HCT116 (cell line): ENCODE results near the gene TBC1D16. TPM values are rescaled to one million over a fixed set of nuclear protein-coding genes. Genes with fewer than 3 reads are reported as not detected.
"Not testable (repeated sequence)": the region's sequence is repeated elsewhere in the genome, so short reads cannot be mapped to it uniquely, and the experiment has no call there.

ENCODE experiments used
- ATAC-seq: fragments of 200-7000 bp; cut with Tn5 transposase; 2 replicates; pipeline ENCODE4 v1.9.1; 2020; ENCODE audit warnings: mild to moderate bottlenecking, moderate library complexity
- BruUV-seq: library from RNA; stranded (reverse); fragments of 400-500 nt; replicated peaks from 2 replicates; lab custom pipeline; 2021; lab: Mats Ljungman, UMichigan
- CTCF ChIA-PET: fragments of 300-600 bp; sonication (Branson Sonifier 250); formaldehyde crosslinking; loops from one replicate; lab custom pipeline; 2021; ENCODE audit warnings: antibody characterized with exemption; lab: Charles Lee
- POLR2A ChIA-PET: fragments of 300-600, 350-600 bp; sonication (Branson Sonifier 250); formaldehyde crosslinking; loops from one replicate; lab custom pipeline; 2021; ENCODE audit warnings: antibody characterized with exemption; lab: Charles Lee
- RAD21 ChIA-PET, 2 experiments: fragments of 300-600 bp; sonication (Branson Sonifier 250); formaldehyde crosslinking; loops; one replicate each; lab custom pipeline; 2023; ENCODE audit warnings: low total read pairs in 2 of 2; ENCODE audit not compliant: uncharacterized antibody in 2 of 2, unreplicated experiment in 2 of 2, low non-redundant PET in 1 of 2; lab: Charles Lee
- DNase-seq: peaks from one replicate; pipeline ENCODE4 v3.0.0-alpha.2; 2010; ENCODE audit warnings: low read depth, low spot score
- H2AFZ ChIP-seq: fragments of 200-600 bp; shearing (Covaris generic), sonication (generic); 2 replicates; pipeline ENCODE4 v1.6.1; 2017; ENCODE audit warnings: low read depth, mixed run types, mixed read lengths, antibody characterized with exemption, low read length; ENCODE audit not compliant: poor library complexity, severe bottlenecking
- H3K27ac ChIP-seq: 2 replicates; pipeline ENCODE4 v1.5.1; 2012; ENCODE audit warnings: low read depth, low read length
- H3K27me3 ChIP-seq: fragments of 200-600 bp; sonication (generic); 2 replicates; pipeline ENCODE4 v1.6.1; 2016; ENCODE audit warnings: mixed run types, low read length, mixed read lengths; ENCODE audit not compliant: insufficient read depth
- H3K36me3 ChIP-seq, 2 experiments: fragments of 200-500 bp in 1 of 2; fragments of 200-600 bp in 1 of 2; sonication (Bioruptor generic) in 1 of 2; sonication (generic) in 1 of 2; 2 replicates each; pipeline versions ENCODE4 v1.5.1 to v1.6.1; 2014 to 2016; ENCODE audit warnings: low read length in 2 of 2, inconsistent platforms in 1 of 2, mixed read lengths in 1 of 2, mixed run types in 1 of 2; ENCODE audit not compliant: insufficient read depth in 2 of 2, control insufficient read depth in 1 of 2
- H3K4me1 ChIP-seq, 2 experiments: fragments of 200-600 bp in 1 of 2; sonication (generic) in 1 of 2; 2 replicates each; pipeline versions ENCODE4 v1.5.1 to v1.6.1; 2012 to 2017; ENCODE audit warnings: low read length in 2 of 2, inconsistent platforms in 1 of 2, mild to moderate bottlenecking in 1 of 2, mixed read lengths in 1 of 2, mixed run types in 1 of 2, moderate library complexity in 1 of 2; ENCODE audit not compliant: insufficient read depth in 2 of 2, control insufficient read depth in 1 of 2
- H3K4me2 ChIP-seq: fragments of 200-600 bp; sonication (generic); 2 replicates; pipeline ENCODE4 v1.6.1; 2017; ENCODE audit warnings: mixed run types, low read length, mixed read lengths
- H3K4me3 ChIP-seq, 2 experiments: fragments of 200-600 bp in 1 of 2; sonication (generic) in 1 of 2; replicated peaks in 1 of 2; 2 replicates each; pipeline ENCODE4 v1.5.1; 2011 to 2016; ENCODE audit warnings: low read length in 2 of 2, control low read depth in 1 of 2, low read depth in 1 of 2, mild to moderate bottlenecking in 1 of 2, mixed read lengths in 1 of 2, mixed run types in 1 of 2
- H3K79me2 ChIP-seq: fragments of 200-600 bp; sonication (generic); 2 replicates; pipeline ENCODE4 v1.6.1; 2017; ENCODE audit warnings: mild to moderate bottlenecking, mixed run types, low read length, moderate library complexity, mixed read lengths; ENCODE audit not compliant: insufficient read depth
- H3K9ac ChIP-seq: fragments of 200-600 bp; sonication (generic); 2 replicates; pipeline ENCODE4 v1.6.1; 2016; ENCODE audit warnings: low read length, mixed read lengths
- H3K9me2 ChIP-seq: fragments of 200-600 bp; sonication (generic), shearing (Covaris generic); 2 replicates; pipeline ENCODE4 v1.6.1; 2017; ENCODE audit warnings: mixed run types, mild to moderate bottlenecking, moderate library complexity; ENCODE audit not compliant: insufficient read depth
- H3K9me3 ChIP-seq, 2 experiments: fragments of 200-500 bp in 1 of 2; fragments of 200-600 bp in 1 of 2; sonication (Bioruptor generic) in 1 of 2; sonication (generic) in 1 of 2; 2 replicates each; pipeline ENCODE4 v1.6.1; 2014 to 2017; ENCODE audit warnings: low read length in 2 of 2, mixed read lengths in 2 of 2, inconsistent platforms in 1 of 2, low read depth in 1 of 2, mild to moderate bottlenecking in 1 of 2, mixed run types in 1 of 2, moderate library complexity in 1 of 2; ENCODE audit not compliant: control insufficient read depth in 1 of 2, insufficient read depth in 1 of 2
- H4K20me1 ChIP-seq: fragments of 200-600 bp; sonication (generic), shearing (Covaris generic); 2 replicates; pipeline ENCODE4 v1.6.1; 2017; ENCODE audit warnings: mixed run types, mild to moderate bottlenecking, moderate library complexity; ENCODE audit not compliant: insufficient read depth
- CBX3 ChIP-seq: IDR thresholded peaks from 2 replicates; pipeline ENCODE4 v1.6.1; 2012; ENCODE audit warnings: low read depth
- EGR1 ChIP-seq: IDR thresholded peaks from 2 replicates; pipeline ENCODE4 v1.6.1; 2012; ENCODE audit warnings: low read depth
- ELF1 ChIP-seq: IDR thresholded peaks from 2 replicates; pipeline ENCODE4 v1.6.1; 2012; ENCODE audit warnings: low read depth, borderline replicate concordance
- FOSL1 ChIP-seq: IDR thresholded peaks from 2 replicates; pipeline ENCODE4 v1.6.1; 2012; ENCODE audit warnings: low read depth
- JUND ChIP-seq: IDR thresholded peaks from 2 replicates; pipeline ENCODE4 v1.6.1; 2012
- RAD21 ChIP-seq: IDR thresholded peaks from 2 replicates; pipeline ENCODE4 v1.6.1; 2012; ENCODE audit warnings: low read depth, mild to moderate bottlenecking
- intact Hi-C: fragments of 100-400 bp; cut with micrococcal nuclease; formaldehyde crosslinking; loops from 2 replicates; pipeline ENCODE4 v1.10.0; 2022
- total RNA-seq: library from RNA; stranded (reverse); gene quantifications from one replicate; pipeline ENCODE4 v1.2.1, GENCODE V29; 2021; ENCODE audit not compliant: unreplicated experiment
- TF ChIP-seq, protein P1 (sequence below), 3 experiments: fragments of 200-600 bp in 1 of 3; sonication (generic) in 1 of 3; IDR thresholded peaks in 2 of 3; conservative IDR thresholded peaks in 1 of 3; 2 replicates each; pipeline ENCODE4 v1.5.1; 2012 to 2017; ENCODE audit warnings: low read depth in 2 of 3, low read length in 2 of 3, antibody characterized with exemption in 1 of 3, borderline replicate concordance in 1 of 3, control low read depth in 1 of 3, mild to moderate bottlenecking in 1 of 3, mixed read lengths in 1 of 3, mixed run types in 1 of 3, moderate library complexity in 1 of 3; ENCODE audit not compliant: insufficient read depth in 1 of 3

The TBC1D16 gene
- total RNA-seq, 1 experiment from 2014 or later = 31.1 TPM

DNA sequence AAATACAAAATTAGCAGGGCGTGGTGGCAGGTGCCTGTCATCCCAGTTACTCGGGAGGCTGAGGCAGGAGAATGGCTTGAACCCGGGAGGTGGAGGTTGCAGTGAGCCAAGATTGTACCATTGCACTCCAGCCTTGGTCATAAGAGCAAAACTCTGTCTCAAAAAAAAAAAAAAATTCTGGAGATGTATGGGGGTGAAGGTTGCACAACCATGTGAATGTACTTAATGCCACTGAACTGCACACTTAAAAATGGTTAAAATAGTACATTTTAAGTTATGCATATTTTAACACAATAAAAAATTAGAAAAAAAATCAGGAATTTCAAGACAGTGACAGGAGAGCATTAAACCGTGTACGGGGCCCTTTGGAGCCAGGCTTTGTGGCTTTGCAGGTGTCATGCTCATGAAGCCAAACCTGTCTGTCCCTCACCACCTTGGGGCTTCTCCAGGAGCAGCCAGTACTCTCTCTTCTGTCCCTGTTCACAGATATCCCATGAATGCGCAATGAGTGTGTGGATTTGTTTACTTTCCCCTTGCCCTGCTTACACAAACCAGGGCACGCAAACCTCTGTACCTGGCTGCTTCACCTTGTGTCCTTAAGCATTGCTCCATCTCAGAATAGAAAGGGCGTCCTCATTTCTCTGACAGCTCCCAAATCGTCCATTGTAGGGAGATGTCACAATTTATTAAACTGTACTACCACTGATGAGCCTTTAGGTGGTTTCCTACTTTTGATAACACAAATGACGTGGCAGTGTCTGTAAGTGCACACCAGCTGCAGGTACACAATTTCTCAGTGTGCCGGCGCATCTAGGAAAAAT lies 138.2 kb downstream of the TBC1D16 start:
- H3K36me3 ChIP-seq = no peaks in the 10 kb centered on the region
- no peak overlapping the region for H3K4me2 ChIP-seq
- H3K9ac ChIP-seq = no peak overlapping the region
- TF ChIP-seq CBX3 (no peak), JUND (no peak), EGR1 (no peak), RAD21 (no peak), ELF1 (no peak), FOSL1 (no peak)
- TF ChIP-seq, protein P1, sequence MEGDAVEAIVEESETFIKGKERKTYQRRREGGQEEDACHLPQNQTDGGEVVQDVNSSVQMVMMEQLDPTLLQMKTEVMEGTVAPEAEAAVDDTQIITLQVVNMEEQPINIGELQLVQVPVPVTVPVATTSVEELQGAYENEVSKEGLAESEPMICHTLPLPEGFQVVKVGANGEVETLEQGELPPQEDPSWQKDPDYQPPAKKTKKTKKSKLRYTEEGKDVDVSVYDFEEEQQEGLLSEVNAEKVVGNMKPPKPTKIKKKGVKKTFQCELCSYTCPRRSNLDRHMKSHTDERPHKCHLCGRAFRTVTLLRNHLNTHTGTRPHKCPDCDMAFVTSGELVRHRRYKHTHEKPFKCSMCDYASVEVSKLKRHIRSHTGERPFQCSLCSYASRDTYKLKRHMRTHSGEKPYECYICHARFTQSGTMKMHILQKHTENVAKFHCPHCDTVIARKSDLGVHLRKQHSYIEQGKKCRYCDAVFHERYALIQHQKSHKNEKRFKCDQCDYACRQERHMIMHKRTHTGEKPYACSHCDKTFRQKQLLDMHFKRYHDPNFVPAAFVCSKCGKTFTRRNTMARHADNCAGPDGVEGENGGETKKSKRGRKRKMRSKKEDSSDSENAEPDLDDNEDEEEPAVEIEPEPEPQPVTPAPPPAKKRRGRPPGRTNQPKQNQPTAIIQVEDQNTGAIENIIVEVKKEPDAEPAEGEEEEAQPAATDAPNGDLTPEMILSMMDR (IDR thresholded peaks at IDR 0.05 in 2 of 3, conservative IDR thresholded peaks at IDR 0.05 in 1 of 3; ENCODE audit: borderline replicate concordance in 1 of 3, insufficient read depth in 1 of 3, low read depth in 2 of 3, low read length in 2 of 3) = 0 out of 6 replicates have a peak, but pooled peaks of 1 of the 3 experiments have one; percentile 11
- DNase-seq (no peak), ATAC-seq (peak; percentile 75)
- ChIA-PET CTCF (interaction anchor here (0.7 kb wide), 1 partner anchor 58 kb away, joined by 3 read pairs; the partner anchor contains the start of gene CBX4), POLR2A (interaction anchor here (0.5 to 0.6 kb wide), 3 partner anchors 58 to 87 kb away, joined by 3 to 5 read pairs (median 4); partner anchors contain the start of gene CBX4), RAD21 (no interaction called here)
- no peak overlapping the region for H2AFZ ChIP-seq
- intact Hi-C loops = no loop called here
- H3K4me1 ChIP-seq = peaks cover 0 to 3% of the 10 kb centered on the region in 2 experiments; a peak in 2 of 4 replicates
- no peak overlapping the region for H3K27ac ChIP-seq
- peaks cover 4% of the 10 kb centered on the region; the same call in 1 of the 2 replicates for H3K27me3 ChIP-seq
- no peak overlapping the region for H3K4me3 ChIP-seq
- no peaks in the 10 kb centered on the region for H3K79me2 ChIP-seq
- BruUV-seq = no TSS peak
- H3K9me2 ChIP-seq = no peaks in the 10 kb centered on the region
- H4K20me1 ChIP-seq = no peaks in the 10 kb centered on the region
- H3K9me3 ChIP-seq = no peaks in the 10 kb centered on the region

DNA sequence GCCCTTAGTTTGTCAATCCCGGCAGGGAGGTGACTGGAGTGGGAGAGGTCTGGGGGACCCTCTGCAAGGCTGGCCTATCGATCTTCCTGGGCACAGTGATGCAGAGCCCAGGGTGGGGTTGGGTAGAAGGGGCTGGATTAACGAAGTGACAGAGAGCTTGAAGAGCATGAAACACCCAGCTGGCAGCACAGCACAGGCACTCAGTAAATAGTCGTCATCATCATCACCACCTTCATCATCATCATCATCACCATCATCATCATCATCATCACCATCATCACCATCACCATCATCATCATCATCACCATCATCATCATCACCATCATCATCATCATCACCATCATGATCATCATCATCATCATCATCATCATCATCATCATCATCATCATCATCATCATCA lies 142.2 kb downstream of the TBC1D16 start:
- POLR2A ChIA-PET, CTCF ChIA-PET: not testable (repeated sequence)

More for the DNA sequence above, 142.2 kb downstream of the TBC1D16 start:
- H3K9ac ChIP-seq, BruUV-seq, H3K79me2 ChIP-seq, H3K4me2 ChIP-seq, H2AFZ ChIP-seq, H3K9me3 ChIP-seq, H3K9me2 ChIP-seq, H3K4me3 ChIP-seq, H3K36me3 ChIP-seq, ATAC-seq, H4K20me1 ChIP-seq, intact Hi-C loops, DNase-seq, RAD21 ChIA-PET, H3K27ac ChIP-seq: not testable (repeated sequence)
- peaks cover 0 to 12% of the 10 kb centered on the region in 2 experiments; a peak in 2 of 4 replicates for H3K4me1 ChIP-seq
- H3K27me3 ChIP-seq = peaks cover 20% of the 10 kb centered on the region; the same call in 1 of the 2 replicates
